IgD-negative memory B cell (primary cell): ENCODE data around the gene LUC7L2. TPM values are rescaled to one million over a fixed set of nuclear protein-coding genes. Genes with fewer than 3 reads are reported as not detected.

ENCODE experiments used
- H3K27ac Mint-ChIP-seq, 3 donors: one replicate each; pipeline ENCODE4 v1.8.0; 2020 to 2022; ENCODE audit warnings: mild to moderate bottlenecking in 3 of 3, mixed read lengths in 3 of 3, moderate library complexity in 1 of 3
- H3K27me3 Mint-ChIP-seq: one replicate; pipeline ENCODE4 v1.8.0; 2021; ENCODE audit warnings: mixed read lengths
- H3K36me3 Mint-ChIP-seq: one replicate; pipeline ENCODE4 v1.8.0; 2020; ENCODE audit warnings: mild to moderate bottlenecking, mixed read lengths
- H3K4me1 Mint-ChIP-seq, 3 donors: one replicate each; pipeline ENCODE4 v1.8.0; 2020 to 2022; ENCODE audit warnings: mixed read lengths in 3 of 3, mild to moderate bottlenecking in 1 of 3
- H3K4me3 Mint-ChIP-seq, 4 donors: one replicate each; pipeline ENCODE4 v1.8.0; 2020 to 2022; ENCODE audit warnings: mild to moderate bottlenecking in 4 of 4, mixed read lengths in 4 of 4, moderate library complexity in 3 of 4
- H3K9me3 Mint-ChIP-seq, 3 donors: one replicate each; pipeline ENCODE4 v1.8.0; 2020 to 2021; ENCODE audit warnings: mixed read lengths in 3 of 3, mild to moderate bottlenecking in 1 of 3
- polyA plus RNA-seq: library from polyadenylated mRNA; unstranded; fragments of 300-500 nt; fragmentation: Illumina TruSeq; gene quantifications from one replicate; pipeline ENCODE4 v1.2.3, GENCODE V29; 2021

LUC7L2 gene
- polyA plus RNA-seq, 1 donor from 2014 or later = 50.9 TPM

DNA sequence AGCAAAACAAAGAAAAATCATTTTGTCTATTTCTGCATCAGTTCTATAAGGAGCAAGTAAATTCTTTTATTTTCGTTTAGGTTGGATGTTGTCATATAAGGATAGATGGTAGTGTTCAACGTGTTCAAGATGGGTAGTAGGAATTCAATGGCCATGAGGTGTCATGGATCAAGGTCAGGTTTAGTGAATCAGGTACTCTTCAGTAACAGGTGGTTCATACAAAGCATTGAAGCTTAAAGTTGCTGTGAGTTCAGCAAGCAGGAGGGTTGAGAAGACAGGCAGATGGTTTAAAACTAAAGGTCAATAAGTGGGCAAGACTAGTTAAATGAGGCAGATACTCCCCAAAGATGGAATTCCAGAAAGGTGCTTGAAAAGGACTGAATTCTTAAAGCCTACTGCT lies 5.6 kb downstream of the LUC7L2 start:
- H3K4me1 Mint-ChIP-seq = peaks cover 48 to 55% (median 51%) of the 10 kb centered on the region in 3 donors
- H3K9me3 Mint-ChIP-seq = no peaks in the 10 kb centered on the region
- peak overlapping the region in 1 of 4 donors; percentile 0 for H3K4me3 Mint-ChIP-seq
- peaks cover 2% of the 10 kb centered on the region for H3K36me3 Mint-ChIP-seq
- H3K27me3 Mint-ChIP-seq = no peaks in the 10 kb centered on the region
- no peak overlapping the region for H3K27ac Mint-ChIP-seq

DNA sequence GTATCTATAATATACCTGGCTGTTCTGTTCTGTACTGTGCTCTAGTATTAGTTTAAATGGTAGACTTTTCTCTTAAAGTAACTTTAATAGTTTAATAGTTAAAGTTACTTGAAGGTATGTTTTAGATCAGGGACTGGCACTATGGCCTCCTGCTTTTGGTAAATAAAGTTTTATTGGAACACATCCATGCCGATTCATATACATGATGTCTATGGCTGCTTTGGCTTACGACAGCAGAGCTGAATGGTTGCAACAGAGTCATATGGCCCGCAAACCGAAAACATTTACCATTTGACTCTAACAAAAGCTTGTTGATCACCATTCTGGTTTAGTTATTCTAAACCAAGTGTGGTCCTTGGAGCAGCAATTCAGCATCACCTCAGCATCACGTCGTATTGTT lies 6.7 kb downstream of the LUC7L2 start:
- H3K27ac Mint-ChIP-seq = no peak overlapping the region
- H3K4me3 Mint-ChIP-seq = no peak overlapping the region
- H3K9me3 Mint-ChIP-seq = no peaks in the 10 kb centered on the region
- H3K27me3 Mint-ChIP-seq = no peaks in the 10 kb centered on the region
- H3K36me3 Mint-ChIP-seq = peaks cover 2% of the 10 kb centered on the region
- peaks cover 45 to 58% (median 55%) of the 10 kb centered on the region in 3 donors for H3K4me1 Mint-ChIP-seq

- Mint-ChIP-seq H3K36me3 (peaks cover 2% of the 10 kb centered on the region), H3K4me1 (peaks cover 37 to 60% (median 58%) of the 10 kb centered on the region in 3 donors), H3K4me3 (peak overlapping the region in 2 of 4 donors; percentile 38 to 57), H3K9me3 (no peaks in the 10 kb centered on the region), H3K27me3 (no peaks in the 10 kb centered on the region), H3K27ac (peak overlapping the region in 1 of 3 donors; percentile 75)
These were observed 7.9 kb downstream of the LUC7L2 start for GRCh38 chr7:139367438-139368155.

DNA sequence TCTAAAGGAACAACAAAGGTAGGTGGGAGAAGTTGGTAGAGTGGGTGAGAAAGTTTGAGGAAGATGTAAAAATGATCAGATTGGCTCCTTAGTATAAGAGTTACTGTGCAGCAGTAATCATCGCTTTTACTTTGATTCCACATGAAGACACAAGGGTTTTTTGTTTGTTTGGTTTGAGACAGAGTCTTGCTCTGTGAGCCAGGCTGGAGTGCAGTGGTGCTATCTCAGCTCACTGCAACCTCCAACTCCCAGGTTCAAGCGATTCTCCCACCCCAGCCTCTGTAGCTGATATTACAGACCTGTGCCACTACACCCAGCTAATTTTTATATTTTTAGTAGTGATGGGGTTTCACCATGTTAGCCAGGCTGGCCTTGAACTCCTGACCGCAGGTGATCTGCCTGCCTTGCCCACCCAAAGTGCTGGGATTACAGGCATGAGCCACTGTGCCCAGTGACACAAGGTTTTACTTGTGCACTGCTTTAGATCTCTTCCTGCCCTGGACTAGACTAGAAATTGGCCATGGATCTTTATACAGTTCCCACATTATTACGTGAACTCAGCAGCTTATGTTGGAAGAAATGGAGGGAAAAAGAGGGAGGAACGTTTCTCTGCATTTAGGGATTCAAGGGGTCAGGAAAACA lies 10.7 kb downstream of the LUC7L2 start:
- H3K4me1 Mint-ChIP-seq = peaks cover 23 to 47% (median 46%) of the 10 kb centered on the region in 3 donors
- H3K4me3 Mint-ChIP-seq = peak overlapping the region in 1 of 4 donors; percentile 58
- H3K9me3 Mint-ChIP-seq = no peaks in the 10 kb centered on the region
- H3K27me3 Mint-ChIP-seq = no peaks in the 10 kb centered on the region
- H3K27ac Mint-ChIP-seq = no peak overlapping the region
- H3K36me3 Mint-ChIP-seq = peaks cover 2% of the 10 kb centered on the region

DNA sequence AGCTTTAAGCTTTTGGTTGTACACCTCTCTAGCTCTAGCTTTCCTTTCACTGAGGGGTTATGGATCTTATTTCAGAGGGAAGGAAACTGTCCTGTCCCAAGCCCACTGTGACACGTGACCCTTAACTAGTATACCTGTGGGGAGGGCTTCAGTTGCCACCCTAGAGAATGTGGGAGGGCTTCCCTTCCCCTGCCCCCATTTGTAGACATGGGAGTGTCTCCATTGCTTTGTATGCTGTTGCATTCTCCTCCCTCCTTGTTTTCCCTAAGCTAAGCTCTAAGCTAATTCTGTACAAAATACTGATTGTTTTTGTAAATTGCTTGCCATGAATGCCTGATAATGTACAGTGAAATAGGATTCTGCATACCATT lies 11.2 kb downstream of the LUC7L2 start:
- no peak overlapping the region for H3K4me3 Mint-ChIP-seq
- H3K9me3 Mint-ChIP-seq = no peaks in the 10 kb centered on the region
- H3K27ac Mint-ChIP-seq = no peak overlapping the region
- H3K36me3 Mint-ChIP-seq = peaks cover 2% of the 10 kb centered on the region
- no peaks in the 10 kb centered on the region for H3K27me3 Mint-ChIP-seq
- H3K4me1 Mint-ChIP-seq = peaks cover 19 to 48% (median 42%) of the 10 kb centered on the region in 3 donors

GRCh38 chr7:139374246-139374645 lies 14.6 kb downstream of the LUC7L2 start:
- Mint-ChIP-seq H3K4me3 (no peak overlapping the region), H3K9me3 (no peaks in the 10 kb centered on the region), H3K36me3 (no peaks in the 10 kb centered on the region), H3K4me1 (peaks cover 15 to 35% (median 28%) of the 10 kb centered on the region in 3 donors), H3K27ac (peak overlapping the region in 2 of 3 donors; percentile 51 to 87), H3K27me3 (no peaks in the 10 kb centered on the region)

DNA sequence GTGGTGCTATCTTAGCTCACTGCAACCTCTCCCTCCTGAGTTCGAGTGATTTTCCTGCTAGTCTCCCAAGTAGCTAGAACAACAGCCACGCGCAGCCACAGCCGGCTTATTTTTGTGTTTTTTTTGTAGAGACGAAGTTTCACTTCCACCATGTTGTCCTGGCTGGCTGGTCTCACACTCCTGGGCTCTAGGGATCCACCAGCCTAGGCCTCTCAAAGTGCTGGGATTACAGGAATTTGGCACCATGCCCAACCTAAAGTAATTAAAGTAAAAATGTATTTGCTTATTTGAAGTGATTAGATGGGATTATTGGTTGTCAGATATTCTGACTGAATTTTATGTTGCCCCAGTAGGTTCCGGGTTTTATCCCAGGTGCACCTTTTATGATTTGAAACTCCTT lies 22.7 kb downstream of the LUC7L2 start:
- H3K27me3 Mint-ChIP-seq = no peaks in the 10 kb centered on the region
- H3K27ac Mint-ChIP-seq = no peak overlapping the region
- no peak overlapping the region for H3K4me3 Mint-ChIP-seq
- H3K9me3 Mint-ChIP-seq = no peaks in the 10 kb centered on the region
- H3K36me3 Mint-ChIP-seq = peaks cover 3% of the 10 kb centered on the region
- peaks cover 0 to 2% (median 1%) of the 10 kb centered on the region in 3 donors for H3K4me1 Mint-ChIP-seq

- peaks cover 6 to 16% (median 8%) of the 10 kb centered on the region in 3 donors for H3K4me1 Mint-ChIP-seq
- H3K27ac Mint-ChIP-seq = no peak overlapping the region
- peak overlapping the region in 1 of 4 donors; percentile 63 for H3K4me3 Mint-ChIP-seq
- no peaks in the 10 kb centered on the region for H3K27me3 Mint-ChIP-seq
- no peaks in the 10 kb centered on the region for H3K9me3 Mint-ChIP-seq
- peaks cover 3% of the 10 kb centered on the region for H3K36me3 Mint-ChIP-seq
These were observed 24.9 kb downstream of the LUC7L2 start for GRCh38 chr7:139384611-139385010.

DNA sequence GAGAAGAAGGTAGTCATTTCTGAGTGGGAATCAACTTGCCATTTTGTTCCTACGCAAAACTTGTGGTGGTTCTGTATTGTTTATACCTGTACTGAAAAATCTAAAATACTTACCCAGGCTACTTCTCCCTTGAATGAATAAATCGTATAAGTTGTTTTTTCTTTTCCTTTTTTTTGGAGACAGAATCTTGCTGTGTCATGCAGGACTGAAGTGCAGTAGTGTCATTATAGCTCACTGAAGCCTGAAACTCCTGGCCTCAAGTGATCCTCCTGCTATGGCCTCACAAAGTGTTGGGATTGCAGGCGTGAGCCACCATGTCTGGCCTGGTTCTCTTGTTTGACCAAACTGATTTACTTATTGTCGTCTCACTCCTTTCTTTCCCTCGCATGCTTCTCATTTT lies 27.9 kb downstream of the LUC7L2 start:
- H3K9me3 Mint-ChIP-seq = no peaks in the 10 kb centered on the region
- no peak overlapping the region for H3K4me3 Mint-ChIP-seq
- H3K4me1 Mint-ChIP-seq = peaks cover 8 to 19% (median 8%) of the 10 kb centered on the region in 3 donors
- no peaks in the 10 kb centered on the region for H3K27me3 Mint-ChIP-seq
- H3K27ac Mint-ChIP-seq = peak overlapping the region in 2 of 3 donors; percentile 28 to 36
- peaks cover 5% of the 10 kb centered on the region for H3K36me3 Mint-ChIP-seq

DNA sequence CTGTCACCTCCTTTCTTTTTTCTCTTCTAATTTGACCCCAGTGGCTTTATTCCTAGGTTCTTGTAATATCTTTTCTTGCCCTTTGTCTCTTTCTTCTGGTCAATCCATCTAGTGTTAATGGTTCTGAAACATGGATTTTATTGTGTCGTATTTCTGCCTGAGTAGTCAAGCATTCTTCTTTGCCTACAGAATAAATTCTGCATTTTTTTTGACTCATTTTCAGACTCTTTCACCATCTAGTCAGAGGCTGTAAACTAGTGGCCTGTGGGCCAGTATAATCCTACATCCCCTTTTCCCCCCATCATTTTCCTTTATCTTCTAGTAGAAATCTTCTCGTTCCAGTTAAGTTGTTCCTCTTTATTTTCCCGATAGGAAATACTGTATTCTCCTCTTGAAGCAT lies 29.4 kb downstream of the LUC7L2 start:
- Mint-ChIP-seq H3K27ac (peak overlapping the region in 2 of 3 donors; percentile 60 to 75), H3K27me3 (no peaks in the 10 kb centered on the region), H3K4me1 (peaks cover 9 to 19% (median 10%) of the 10 kb centered on the region in 3 donors), H3K9me3 (no peaks in the 10 kb centered on the region), H3K4me3 (no peak overlapping the region), H3K36me3 (peaks cover 5% of the 10 kb centered on the region)

DNA sequence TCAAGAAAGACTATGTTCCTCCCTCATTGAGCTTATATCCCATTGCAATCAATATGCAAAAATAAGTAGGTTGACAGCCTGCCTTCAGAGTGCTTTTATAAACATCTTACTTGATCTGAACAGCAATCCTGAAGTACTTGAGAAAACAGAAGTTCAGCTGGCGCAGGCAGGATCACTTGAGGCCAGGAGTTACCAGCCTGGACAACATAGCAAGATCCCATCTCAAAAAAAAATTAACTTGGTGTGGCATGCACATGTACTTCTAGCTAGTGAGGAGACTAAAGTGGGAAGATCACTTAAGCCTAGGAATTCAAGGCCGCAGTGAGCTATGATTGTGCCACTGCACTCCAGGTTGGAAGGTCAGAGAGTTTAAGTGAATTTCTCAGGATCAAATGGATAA lies 30.1 kb downstream of the LUC7L2 start:
- Mint-ChIP-seq H3K9me3 (no peaks in the 10 kb centered on the region), H3K36me3 (peaks cover 8% of the 10 kb centered on the region), H3K4me1 (peaks cover 10 to 26% (median 14%) of the 10 kb centered on the region in 3 donors), H3K27me3 (no peaks in the 10 kb centered on the region), H3K27ac (no peak overlapping the region), H3K4me3 (no peak overlapping the region)

DNA sequence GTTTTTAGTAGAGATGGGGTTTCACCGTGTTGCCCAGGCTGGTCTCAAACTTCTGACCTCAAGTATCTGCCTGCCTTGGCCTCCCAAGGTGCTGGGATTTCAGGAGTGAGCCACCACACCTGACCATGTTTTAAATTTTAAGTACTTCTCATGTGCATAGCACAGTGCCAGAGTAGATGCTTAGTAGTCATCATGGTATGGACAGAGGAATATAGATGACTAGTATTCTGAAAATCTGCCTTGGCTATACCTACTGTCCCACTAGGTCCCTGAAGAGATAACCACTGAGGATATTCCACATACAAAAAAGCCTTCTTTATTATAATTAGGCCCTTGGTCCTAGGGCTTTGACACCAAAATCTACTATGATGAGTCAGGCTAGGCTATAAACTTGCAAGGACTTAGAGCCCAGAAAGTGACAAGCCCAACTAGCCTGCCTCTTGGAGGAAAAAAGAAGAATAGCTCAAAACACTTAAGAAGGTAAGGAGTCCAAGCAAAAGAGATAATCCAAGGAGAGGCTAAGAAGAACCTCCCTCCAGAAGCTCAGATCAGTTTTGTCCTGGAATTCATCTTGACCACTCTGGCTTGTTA lies 34.0 kb downstream of the LUC7L2 start:
- Mint-ChIP-seq H3K36me3 (peaks cover 15% of the 10 kb centered on the region), H3K4me1 (peaks cover 9 to 28% (median 16%) of the 10 kb centered on the region in 3 donors), H3K27me3 (no peaks in the 10 kb centered on the region), H3K27ac (peak overlapping the region in 1 of 3 donors; percentile 59), H3K4me3 (no peak overlapping the region), H3K9me3 (no peaks in the 10 kb centered on the region)

DNA sequence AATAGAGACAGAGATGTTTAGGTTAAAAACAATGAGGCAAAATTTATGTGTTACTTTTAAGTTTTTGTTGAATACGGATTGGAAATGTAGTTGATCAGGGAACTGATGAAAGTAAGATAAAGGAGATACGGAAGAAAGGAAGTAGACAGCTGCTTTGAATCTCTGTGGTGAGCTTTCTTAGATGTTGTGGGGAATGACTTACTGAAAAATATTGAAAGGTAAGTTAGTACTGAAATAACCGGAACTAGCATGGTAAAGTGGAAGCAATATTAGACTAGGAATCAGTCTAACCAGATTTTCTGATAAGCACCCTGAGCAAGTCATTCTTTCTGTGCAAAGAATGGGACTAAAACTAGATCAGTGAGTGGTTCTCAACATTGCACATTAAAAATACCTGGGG lies 34.8 kb downstream of the LUC7L2 start:
- Mint-ChIP-seq H3K27ac (no peak overlapping the region), H3K4me1 (peaks cover 11 to 20% (median 11%) of the 10 kb centered on the region in 3 donors), H3K36me3 (peaks cover 15% of the 10 kb centered on the region), H3K4me3 (no peak overlapping the region), H3K27me3 (no peaks in the 10 kb centered on the region), H3K9me3 (no peaks in the 10 kb centered on the region)

- H3K4me3 Mint-ChIP-seq = no peak overlapping the region
These were observed 36.7 kb downstream of the LUC7L2 start for GRCh38 chr7:139396323-139396951.

GRCh38 chr7:139397192-139397591 lies 37.5 kb downstream of the LUC7L2 start:
- Mint-ChIP-seq H3K4me3 (no peak overlapping the region), H3K27ac (no peak overlapping the region), H3K27me3 (no peaks in the 10 kb centered on the region), H3K36me3 (peaks cover 16% of the 10 kb centered on the region), H3K4me1 (peaks cover 10 to 17% (median 11%) of the 10 kb centered on the region in 3 donors), H3K9me3 (no peaks in the 10 kb centered on the region)

More at GRCh38 chr7:139396323-139396951, 36.7 kb downstream of the LUC7L2 start:
- no peak overlapping the region for H3K27ac Mint-ChIP-seq
- peaks cover 12% of the 10 kb centered on the region for H3K36me3 Mint-ChIP-seq
- H3K4me1 Mint-ChIP-seq = peaks cover 10 to 17% (median 11%) of the 10 kb centered on the region in 3 donors
- no peaks in the 10 kb centered on the region for H3K27me3 Mint-ChIP-seq
- no peaks in the 10 kb centered on the region for H3K9me3 Mint-ChIP-seq
